SU-DHL-6 (cell line): ENCODE measurements around the gene DDAH2.

Experiments used
- EZH2phosphoT487 ChIP-seq: fragments of 200-600 bp; sonication (generic), shearing (Covaris generic); conservative IDR thresholded peaks from 2 replicates; pipeline ENCODE4 v1.6.1; 2018; ENCODE audit warnings: mild to moderate bottlenecking, antibody characterized with exemption, low read length, moderate library complexity, mixed read lengths
- TF ChIP-seq, protein P1 (sequence below): fragments of 200-600 bp; sonication (generic); IDR thresholded peaks from one replicate; pipeline ENCODE4 v1.5.1; 2017; ENCODE audit warnings: antibody characterized with exemption, mild to moderate bottlenecking, low read length, moderate library complexity; ENCODE audit not compliant: insufficient read depth, poor library complexity, severe bottlenecking

- TF ChIP-seq, protein P1, sequence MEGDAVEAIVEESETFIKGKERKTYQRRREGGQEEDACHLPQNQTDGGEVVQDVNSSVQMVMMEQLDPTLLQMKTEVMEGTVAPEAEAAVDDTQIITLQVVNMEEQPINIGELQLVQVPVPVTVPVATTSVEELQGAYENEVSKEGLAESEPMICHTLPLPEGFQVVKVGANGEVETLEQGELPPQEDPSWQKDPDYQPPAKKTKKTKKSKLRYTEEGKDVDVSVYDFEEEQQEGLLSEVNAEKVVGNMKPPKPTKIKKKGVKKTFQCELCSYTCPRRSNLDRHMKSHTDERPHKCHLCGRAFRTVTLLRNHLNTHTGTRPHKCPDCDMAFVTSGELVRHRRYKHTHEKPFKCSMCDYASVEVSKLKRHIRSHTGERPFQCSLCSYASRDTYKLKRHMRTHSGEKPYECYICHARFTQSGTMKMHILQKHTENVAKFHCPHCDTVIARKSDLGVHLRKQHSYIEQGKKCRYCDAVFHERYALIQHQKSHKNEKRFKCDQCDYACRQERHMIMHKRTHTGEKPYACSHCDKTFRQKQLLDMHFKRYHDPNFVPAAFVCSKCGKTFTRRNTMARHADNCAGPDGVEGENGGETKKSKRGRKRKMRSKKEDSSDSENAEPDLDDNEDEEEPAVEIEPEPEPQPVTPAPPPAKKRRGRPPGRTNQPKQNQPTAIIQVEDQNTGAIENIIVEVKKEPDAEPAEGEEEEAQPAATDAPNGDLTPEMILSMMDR, result no peak
- no peak for TF ChIP-seq EZH2phosphoT487
Measured at GRCh38 chr6:31729515-31729978, 448 bp upstream of the DDAH2 start.
